Smooth muscle cell (in vitro differentiated cells): Measurements from ENCODE around the gene NFIB. TPM values are rescaled to one million over a fixed set of nuclear protein-coding genes. Genes with fewer than 3 reads are reported as not detected.

Experiments used
- DNase-seq: peaks from one replicate; lab custom pipeline; 2025; ENCODE audit not compliant: unreplicated experiment; lab: John Stamatoyannopoulos, UW
- H2AFZ ChIP-seq: fragments of 200-600 bp; sonication (generic); 2 replicates; pipeline ENCODE4 v1.6.0; 2016; ENCODE audit warnings: antibody characterized with exemption, low read depth, mild to moderate bottlenecking
- H3F3A ChIP-seq: fragments of 200-600 bp; sonication (generic); 2 replicates; pipeline ENCODE4 v1.6.0; 2017; ENCODE audit warnings: antibody characterized with exemption, low read depth
- H3K27ac ChIP-seq: fragments of 200-600 bp; sonication (generic); 2 replicates; pipeline ENCODE4 v1.5.1; 2016; ENCODE audit warnings: low read depth, mild to moderate bottlenecking
- H3K27me3 ChIP-seq: fragments of 200-600 bp; sonication (generic); 2 replicates; pipeline ENCODE4 v1.6.1; 2016; ENCODE audit warnings: low read depth, mild to moderate bottlenecking
- H3K36me3 ChIP-seq: fragments of 200-600 bp; sonication (generic); 2 replicates; pipeline ENCODE4 v1.5.1; 2016; ENCODE audit warnings: low read depth
- H3K4me1 ChIP-seq: fragments of 200-600 bp; sonication (generic); 2 replicates; pipeline ENCODE4 v1.5.1; 2016; ENCODE audit warnings: low read depth
- H3K4me2 ChIP-seq: fragments of 200-600 bp; sonication (generic); 2 replicates; pipeline ENCODE4 v1.6.0; 2016; ENCODE audit warnings: mild to moderate bottlenecking
- H3K4me3 ChIP-seq: fragments of 200-600 bp; sonication (generic); 2 replicates; pipeline ENCODE4 v1.5.1; 2016; ENCODE audit warnings: mild to moderate bottlenecking
- H3K79me2 ChIP-seq: fragments of 200-600 bp; sonication (generic); 2 replicates; pipeline ENCODE4 v1.6.0; 2016; ENCODE audit warnings: low read depth, mild to moderate bottlenecking
- H3K9ac ChIP-seq: fragments of 200-600 bp; sonication (generic); 2 replicates; pipeline ENCODE4 v1.6.0; 2016; ENCODE audit warnings: low read depth
- H3K9me3 ChIP-seq: fragments of 200-600 bp; sonication (generic); replicated peaks from 2 replicates; pipeline ENCODE4 v1.5.1; 2016; ENCODE audit warnings: low read depth
- H4K20me1 ChIP-seq: fragments of 200-600 bp; sonication (generic); 2 replicates; pipeline ENCODE4 v1.6.0; 2016; ENCODE audit warnings: low read depth
- WGBS: methylation state at CpG from one replicate; pipeline ENCODE4 v1.1.7; 2016; ENCODE audit warnings: low lambda C conversion rate; 5-methylcytosine and 5-hydroxymethylcytosine counted together
- polyA plus RNA-seq: library from polyadenylated mRNA; unstranded; fragments of >200 nt; fragmentation: Nextera tagmentation; extraction: Ambion mirVana; gene quantifications from 2 replicates; pipeline ENCODE4 v1.2.1, GENCODE V29; 2016
- total RNA-seq: library from RNA; depleted of rRNA; stranded (reverse); fragments of >200 nt; gene quantifications from 2 replicates; pipeline ENCODE4 v1.2.3, GENCODE V29; 2014
- TF ChIP-seq, protein P1 (sequence below): fragments of 200-600 bp; sonication (generic); IDR thresholded peaks from 2 replicates; pipeline ENCODE4 v1.5.1; 2017; ENCODE audit warnings: borderline replicate concordance, mild to moderate bottlenecking, antibody characterized with exemption; ENCODE audit not compliant: insufficient read depth, poor library complexity, severe bottlenecking

The NFIB gene
- total and polyA plus RNA-seq, 2 experiments from 2014 or later = 0.93 to 1.7 TPM

GRCh38 chr9:14136646-14137370 is 177.1 kb downstream of the NFIB start:
- Histone ChIP-seq H3F3A (no peaks in the 10 kb centered on the region), H3K79me2 (no peaks in the 10 kb centered on the region), H3K9ac (no peak overlapping the region), H4K20me1 (no peaks in the 10 kb centered on the region), H3K27me3 (no peaks in the 10 kb centered on the region), H3K4me3 (no peak overlapping the region), H3K9me3 (no peaks in the 10 kb centered on the region), H3K27ac (no peak overlapping the region), H3K4me2 (no peak overlapping the region), H2AFZ (no peak overlapping the region), H3K4me1 (no peaks in the 10 kb centered on the region), H3K36me3 (no peaks in the 10 kb centered on the region)
- DNase-seq = no peak
- TF ChIP-seq, protein P1, sequence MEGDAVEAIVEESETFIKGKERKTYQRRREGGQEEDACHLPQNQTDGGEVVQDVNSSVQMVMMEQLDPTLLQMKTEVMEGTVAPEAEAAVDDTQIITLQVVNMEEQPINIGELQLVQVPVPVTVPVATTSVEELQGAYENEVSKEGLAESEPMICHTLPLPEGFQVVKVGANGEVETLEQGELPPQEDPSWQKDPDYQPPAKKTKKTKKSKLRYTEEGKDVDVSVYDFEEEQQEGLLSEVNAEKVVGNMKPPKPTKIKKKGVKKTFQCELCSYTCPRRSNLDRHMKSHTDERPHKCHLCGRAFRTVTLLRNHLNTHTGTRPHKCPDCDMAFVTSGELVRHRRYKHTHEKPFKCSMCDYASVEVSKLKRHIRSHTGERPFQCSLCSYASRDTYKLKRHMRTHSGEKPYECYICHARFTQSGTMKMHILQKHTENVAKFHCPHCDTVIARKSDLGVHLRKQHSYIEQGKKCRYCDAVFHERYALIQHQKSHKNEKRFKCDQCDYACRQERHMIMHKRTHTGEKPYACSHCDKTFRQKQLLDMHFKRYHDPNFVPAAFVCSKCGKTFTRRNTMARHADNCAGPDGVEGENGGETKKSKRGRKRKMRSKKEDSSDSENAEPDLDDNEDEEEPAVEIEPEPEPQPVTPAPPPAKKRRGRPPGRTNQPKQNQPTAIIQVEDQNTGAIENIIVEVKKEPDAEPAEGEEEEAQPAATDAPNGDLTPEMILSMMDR = no peak
- WGBS = 92% methylated on average over 3 of the region's 3 CpGs

DNA sequence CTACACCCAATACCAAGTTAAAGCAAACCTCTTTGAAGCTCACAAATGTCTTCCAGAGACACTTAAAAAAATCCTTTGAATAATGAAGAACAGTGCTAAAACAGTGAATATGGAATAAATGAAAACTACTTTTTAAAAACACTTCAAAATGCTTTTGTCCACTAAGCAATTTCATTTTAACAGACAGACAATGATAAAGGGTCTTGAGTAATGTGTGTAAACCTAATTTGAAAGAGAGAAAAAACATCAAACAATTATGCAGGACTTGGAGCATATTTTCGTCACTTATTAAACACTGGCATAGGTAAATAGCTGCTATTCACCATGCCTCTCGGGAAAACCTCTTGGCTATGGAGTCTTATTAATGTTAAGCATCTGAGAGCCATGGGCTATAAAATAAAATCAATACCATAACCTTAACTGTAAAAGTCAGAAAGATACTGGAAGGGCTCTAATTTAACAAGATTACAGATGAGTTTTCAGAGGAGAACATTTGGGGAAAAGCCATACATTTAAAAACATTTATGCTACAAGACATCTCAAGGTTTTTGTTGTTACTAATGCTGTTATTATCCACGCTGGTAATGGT is 177.8 kb downstream of the NFIB start:
- no peak overlapping the region for H2AFZ ChIP-seq
- whole genome bisulfite sequencing = 89% methylated on average over 3 of the region's 3 CpGs
- H3K9ac ChIP-seq = no peak overlapping the region
- no peak overlapping the region for H3K4me3 ChIP-seq
- H4K20me1 ChIP-seq = no peaks in the 10 kb centered on the region
- TF ChIP-seq, protein P1 = no peak
- no peak overlapping the region for H3K4me2 ChIP-seq
- no peaks in the 10 kb centered on the region for H3K27me3 ChIP-seq
- H3K27ac ChIP-seq = no peak overlapping the region
- DNase-seq = no peak
- H3K4me1 ChIP-seq = no peaks in the 10 kb centered on the region
- H3K9me3 ChIP-seq = no peaks in the 10 kb centered on the region
- H3F3A ChIP-seq = no peaks in the 10 kb centered on the region
- no peaks in the 10 kb centered on the region for H3K36me3 ChIP-seq
- no peaks in the 10 kb centered on the region for H3K79me2 ChIP-seq

GRCh38 chr9:14135421-14135820 is 178.5 kb downstream of the NFIB start:
- Histone ChIP-seq H3F3A (no peaks in the 10 kb centered on the region), H3K4me2 (no peak overlapping the region), H4K20me1 (no peaks in the 10 kb centered on the region), H3K27ac (no peak overlapping the region), H3K4me1 (no peaks in the 10 kb centered on the region), H3K79me2 (no peaks in the 10 kb centered on the region), H3K9me3 (no peaks in the 10 kb centered on the region), H2AFZ (no peak overlapping the region), H3K36me3 (no peaks in the 10 kb centered on the region), H3K27me3 (no peaks in the 10 kb centered on the region), H3K9ac (no peak overlapping the region), H3K4me3 (no peak overlapping the region)
- TF ChIP-seq, protein P1 = no peak
- no peak for DNase-seq
- 89% methylated on average over 1 of the region's 1 CpG for WGBS

- no peaks in the 10 kb centered on the region for H3K27me3 ChIP-seq
- DNase-seq = no peak
- no peak overlapping the region for H2AFZ ChIP-seq
- no peak overlapping the region for H3K9ac ChIP-seq
- H4K20me1 ChIP-seq = no peaks in the 10 kb centered on the region
- no peaks in the 10 kb centered on the region for H3K4me1 ChIP-seq
- no peaks in the 10 kb centered on the region for H3K79me2 ChIP-seq
- no peak overlapping the region for H3K27ac ChIP-seq
- no peaks in the 10 kb centered on the region for H3K36me3 ChIP-seq
- no peak overlapping the region for H3K4me2 ChIP-seq
- TF ChIP-seq, protein P1 = no peak
- no peak overlapping the region for H3K4me3 ChIP-seq
- no peaks in the 10 kb centered on the region for H3F3A ChIP-seq
- no peaks in the 10 kb centered on the region for H3K9me3 ChIP-seq
These were observed 180.5 kb downstream of the NFIB start for GRCh38 chr9:14133394-14133793.
